Ishikawa (cell line): ENCODE data around the gene LAMA1.

Source experiments
- CEBPB ChIP-seq: IDR thresholded peaks from 2 replicates; pipeline ENCODE4 v1.6.1; 2012
- CREB1 ChIP-seq: IDR thresholded peaks from 2 replicates; pipeline ENCODE4 v1.6.1; 2012; ENCODE audit warnings: low read depth
- EGR1 ChIP-seq: IDR thresholded peaks from 2 replicates; pipeline ENCODE4 v1.6.1; 2012
- EP300 ChIP-seq: IDR thresholded peaks from 2 replicates; pipeline ENCODE4 v1.6.1; 2012; ENCODE audit warnings: borderline replicate concordance
- FOXM1 ChIP-seq: IDR thresholded peaks from 2 replicates; pipeline ENCODE4 v1.6.1; 2012; ENCODE audit warnings: low read depth, borderline replicate concordance
- MAX ChIP-seq: IDR thresholded peaks from 2 replicates; pipeline ENCODE4 v1.6.1; 2012
- NFIC ChIP-seq: IDR thresholded peaks from 2 replicates; pipeline ENCODE4 v1.6.1; 2012
- RAD21 ChIP-seq: IDR thresholded peaks from 2 replicates; pipeline ENCODE4 v1.6.1; 2012; ENCODE audit warnings: low read depth
- TAF1 ChIP-seq: IDR thresholded peaks from 2 replicates; pipeline ENCODE4 v1.6.1; 2012; ENCODE audit warnings: low read depth, mild to moderate bottlenecking
- TCF12 ChIP-seq: IDR thresholded peaks from 2 replicates; pipeline ENCODE4 v1.6.1; 2012; ENCODE audit warnings: low read depth
- TEAD4 ChIP-seq: IDR thresholded peaks from 2 replicates; pipeline ENCODE4 v1.6.1; 2012
- USF1 ChIP-seq: IDR thresholded peaks from 2 replicates; pipeline ENCODE4 v1.6.1; 2012
- YY1 ChIP-seq: IDR thresholded peaks from 2 replicates; pipeline ENCODE4 v1.6.1; 2012; ENCODE audit warnings: low read depth
- ZBTB7A ChIP-seq: IDR thresholded peaks from 2 replicates; pipeline ENCODE4 v1.6.1; 2012; ENCODE audit warnings: low read depth
- TF ChIP-seq, protein P1 (sequence below): IDR thresholded peaks from 2 replicates; pipeline ENCODE4 v1.6.1; 2012; ENCODE audit warnings: low read depth, mild to moderate bottlenecking

Gene LAMA1

DNA sequence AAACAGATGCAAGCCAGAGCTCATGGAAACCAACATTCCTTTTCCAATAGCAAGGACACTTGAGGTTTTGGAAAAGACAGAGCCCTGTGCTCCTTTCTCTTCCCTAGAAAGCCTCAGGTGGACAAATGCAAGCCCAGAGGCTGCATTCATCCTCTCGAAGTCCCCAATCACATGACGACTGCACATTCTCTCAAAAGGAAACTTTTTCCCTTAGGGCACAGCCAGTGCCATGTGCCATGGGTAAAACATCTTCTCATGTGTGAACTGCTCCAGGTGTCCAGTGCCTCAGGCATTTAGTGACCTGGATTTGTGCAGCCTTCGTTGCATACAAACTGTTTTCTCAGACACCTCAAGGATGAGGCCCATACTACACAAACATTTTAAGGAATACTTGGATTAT, 140.7 kb downstream of the LAMA1 start:
- TF ChIP-seq FOXM1 (no peak), RAD21 (no peak)

DNA sequence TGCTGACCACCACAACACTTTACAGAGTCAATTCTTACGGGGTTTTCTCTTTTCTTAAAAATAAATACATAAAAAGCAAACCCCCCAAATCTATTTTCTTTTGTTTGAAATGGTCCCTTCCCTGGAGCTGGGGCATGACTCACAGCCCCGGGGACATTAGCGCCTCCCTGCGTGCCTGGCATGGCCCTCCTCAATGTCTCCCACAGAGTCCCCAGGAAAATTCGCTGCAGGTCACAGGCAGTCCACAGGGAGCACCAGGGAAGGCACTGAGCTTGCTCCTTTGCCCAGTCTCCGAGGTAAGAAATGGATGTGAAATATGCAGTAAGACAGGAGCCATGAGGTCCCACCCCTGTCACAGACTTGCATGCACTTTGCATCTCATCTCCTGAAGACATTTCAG, 142.5 kb downstream of the LAMA1 start:
- TF ChIP-seq TAF1, result no peak
- TF ChIP-seq, protein P1, sequence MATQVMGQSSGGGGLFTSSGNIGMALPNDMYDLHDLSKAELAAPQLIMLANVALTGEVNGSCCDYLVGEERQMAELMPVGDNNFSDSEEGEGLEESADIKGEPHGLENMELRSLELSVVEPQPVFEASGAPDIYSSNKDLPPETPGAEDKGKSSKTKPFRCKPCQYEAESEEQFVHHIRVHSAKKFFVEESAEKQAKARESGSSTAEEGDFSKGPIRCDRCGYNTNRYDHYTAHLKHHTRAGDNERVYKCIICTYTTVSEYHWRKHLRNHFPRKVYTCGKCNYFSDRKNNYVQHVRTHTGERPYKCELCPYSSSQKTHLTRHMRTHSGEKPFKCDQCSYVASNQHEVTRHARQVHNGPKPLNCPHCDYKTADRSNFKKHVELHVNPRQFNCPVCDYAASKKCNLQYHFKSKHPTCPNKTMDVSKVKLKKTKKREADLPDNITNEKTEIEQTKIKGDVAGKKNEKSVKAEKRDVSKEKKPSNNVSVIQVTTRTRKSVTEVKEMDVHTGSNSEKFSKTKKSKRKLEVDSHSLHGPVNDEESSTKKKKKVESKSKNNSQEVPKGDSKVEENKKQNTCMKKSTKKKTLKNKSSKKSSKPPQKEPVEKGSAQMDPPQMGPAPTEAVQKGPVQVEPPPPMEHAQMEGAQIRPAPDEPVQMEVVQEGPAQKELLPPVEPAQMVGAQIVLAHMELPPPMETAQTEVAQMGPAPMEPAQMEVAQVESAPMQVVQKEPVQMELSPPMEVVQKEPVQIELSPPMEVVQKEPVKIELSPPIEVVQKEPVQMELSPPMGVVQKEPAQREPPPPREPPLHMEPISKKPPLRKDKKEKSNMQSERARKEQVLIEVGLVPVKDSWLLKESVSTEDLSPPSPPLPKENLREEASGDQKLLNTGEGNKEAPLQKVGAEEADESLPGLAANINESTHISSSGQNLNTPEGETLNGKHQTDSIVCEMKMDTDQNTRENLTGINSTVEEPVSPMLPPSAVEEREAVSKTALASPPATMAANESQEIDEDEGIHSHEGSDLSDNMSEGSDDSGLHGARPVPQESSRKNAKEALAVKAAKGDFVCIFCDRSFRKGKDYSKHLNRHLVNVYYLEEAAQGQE, result no peak
- no peak for TF ChIP-seq RAD21
- TF ChIP-seq YY1, result no peak
- TF ChIP-seq TEAD4, result no peak
- TF ChIP-seq ZBTB7A, result no peak
- TF ChIP-seq CEBPB, result no peak
- no peak for TF ChIP-seq MAX
- no peak for TF ChIP-seq USF1
- TF ChIP-seq EGR1, result no peak
- no peak for TF ChIP-seq TCF12
- no peak for TF ChIP-seq CREB1
- no peak for TF ChIP-seq NFIC
- TF ChIP-seq FOXM1, result no peak
- TF ChIP-seq EP300, result no peak

DNA sequence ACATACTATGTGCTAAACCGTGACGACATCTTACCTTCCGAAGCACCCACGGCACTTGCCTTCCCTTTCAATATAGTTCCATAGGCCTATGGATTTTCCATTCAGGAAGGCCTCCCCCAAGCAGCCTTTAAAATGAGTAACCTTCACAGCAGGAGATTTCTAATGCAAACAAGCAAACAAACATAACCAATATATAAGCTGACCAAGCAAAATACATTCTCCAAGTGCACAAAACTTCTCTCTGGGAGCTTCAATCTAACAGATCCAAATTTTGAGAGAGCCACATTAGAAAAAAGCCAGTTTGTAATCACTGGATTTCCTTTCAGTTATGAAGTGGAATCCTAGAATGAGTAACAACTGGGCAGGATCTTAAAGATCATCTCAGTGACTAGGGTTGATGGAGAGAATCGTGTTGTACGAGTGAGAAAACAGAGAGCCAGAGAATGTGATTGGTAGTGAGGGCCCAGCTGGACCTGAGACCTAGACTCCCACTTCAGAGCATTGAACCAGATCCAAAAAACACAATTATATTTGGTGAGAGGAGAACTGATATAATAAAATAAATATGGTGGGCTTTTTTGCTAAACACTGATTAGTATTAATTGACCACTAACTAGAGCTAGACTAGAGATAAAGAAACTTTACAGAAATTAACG, 145.6 kb downstream of the LAMA1 start:
- TF ChIP-seq EGR1, result no peak
- TF ChIP-seq, protein P1, result no peak
- TF ChIP-seq TAF1, result no peak
- TF ChIP-seq YY1, result no peak
- TF ChIP-seq CEBPB, result no peak
- TF ChIP-seq FOXM1, result no peak
- no peak for TF ChIP-seq USF1
- no peak for TF ChIP-seq TEAD4
- no peak for TF ChIP-seq NFIC
- no peak for TF ChIP-seq CREB1
- TF ChIP-seq RAD21, result no peak

DNA sequence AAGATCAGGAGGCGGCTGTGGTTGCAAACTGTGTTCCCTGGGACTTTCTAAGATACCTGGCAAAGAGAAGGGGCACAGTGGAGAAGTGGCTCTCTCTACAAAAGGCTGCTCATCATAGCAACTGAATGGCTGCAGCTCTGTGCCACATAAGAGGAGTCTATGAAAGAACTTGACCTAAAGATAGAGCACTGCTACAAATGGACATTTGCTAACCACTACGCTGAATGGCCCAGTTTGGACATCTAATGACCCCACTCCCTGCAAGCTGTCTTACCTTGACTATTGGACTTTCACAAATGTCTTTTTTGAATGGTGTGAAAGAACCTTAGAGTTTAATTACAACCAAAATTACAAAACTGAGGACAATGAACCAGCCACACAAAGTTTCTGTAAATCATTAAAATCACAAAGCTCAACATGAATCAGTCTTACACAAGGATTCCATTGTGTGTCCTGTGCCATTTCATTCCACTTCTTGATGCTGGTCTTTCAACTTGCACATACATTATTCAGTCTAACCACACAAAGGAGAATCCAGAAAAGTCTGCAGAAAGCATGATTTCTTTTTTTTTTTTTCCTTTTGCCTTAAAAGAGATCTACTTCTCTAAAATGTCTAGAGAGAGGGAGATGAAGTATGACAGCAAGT, 154.0 kb downstream of the LAMA1 start:
- TF ChIP-seq EP300 (no peak), NFIC (no peak), ZBTB7A (no peak), MAX (no peak), EGR1 (no peak), FOXM1 (no peak), RAD21 (no peak), USF1 (no peak), YY1 (no peak), CREB1 (no peak)

DNA sequence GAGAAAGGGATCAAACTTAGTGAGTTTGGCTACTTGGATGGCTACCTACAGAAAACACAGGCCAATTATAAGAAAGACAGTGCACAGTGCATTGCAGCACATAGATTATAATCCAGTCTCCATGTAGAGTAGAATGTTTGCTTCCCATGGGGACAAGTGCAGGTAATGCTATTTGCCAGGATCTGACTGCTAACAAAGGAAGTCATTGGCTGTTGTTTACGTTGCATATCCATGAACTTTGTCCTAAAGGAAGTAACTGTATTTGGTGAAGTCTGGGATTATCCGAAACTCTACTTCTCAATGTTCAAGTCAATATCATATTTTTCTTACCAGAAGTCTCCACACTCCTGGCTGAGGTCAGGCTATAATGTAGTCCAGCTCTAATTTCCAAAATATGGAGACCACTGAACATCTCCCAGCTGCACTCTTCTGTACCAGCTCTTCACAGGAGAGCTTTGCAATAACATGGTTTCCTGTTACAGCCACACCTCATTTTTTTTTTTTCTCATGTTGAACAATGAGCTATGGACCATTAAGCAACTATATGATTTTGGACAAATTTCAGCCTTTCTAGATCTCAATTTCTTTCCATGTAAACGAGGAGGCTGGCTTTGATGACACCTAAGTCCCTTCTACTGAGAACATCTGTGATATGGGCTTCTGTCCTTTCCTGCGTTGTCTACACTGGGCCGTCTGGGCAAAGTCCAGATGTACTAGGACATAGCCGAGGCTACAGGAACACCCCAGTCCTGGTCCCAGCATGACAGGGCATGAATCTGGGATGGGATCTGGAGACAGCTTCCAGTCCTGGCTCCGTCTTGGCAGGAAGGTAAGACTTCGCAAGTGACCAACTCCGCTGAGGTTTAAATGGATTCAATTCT, 154.8 kb downstream of the LAMA1 start:
- no peak for TF ChIP-seq TAF1
- no peak for TF ChIP-seq CREB1
- no peak for TF ChIP-seq TEAD4
- TF ChIP-seq RAD21, result no peak
- TF ChIP-seq NFIC, result no peak
